ENCODE measurements around the gene PPP1R14D. TPM values are rescaled to one million over a fixed set of nuclear protein-coding genes. Genes with fewer than 3 reads are reported as not detected.

PPP1R14D gene
- total RNA-seq, 2 donors from 2014 or later: not detected

GRCh38 chr15:40836020-40836419 lies 7.5 kb upstream of the PPP1R14D start:
- Histone ChIP-seq H3K4me1 (no peaks in the 10 kb centered on the region), H3K27me3 (no peaks in the 10 kb centered on the region), H3K9me3 (no peaks in the 10 kb centered on the region), H3K4me3 (no peak overlapping the region), H3K27ac (no peak overlapping the region), H3K36me3 (replicated peaks in 1 of 2; ENCODE audit: insufficient read depth in 1 of 2, low read depth in 2 of 2) (no peaks in the 10 kb centered on the region)
- 92 to 100% methylated on average over 1 of the region's 1 CpG for WGBS, 2 donors
- DNase-seq (no peak), ATAC-seq (no peak)
- intact Hi-C loops (cut with DNase I): no loop called here
- TF ChIP-seq POLR2A (IDR thresholded peaks at IDR 0.05) (no peak), CTCF (IDR thresholded peaks at IDR 0.05) (no peak)

- intact Hi-C loops (cut with DNase I): no loop called here
- H3K36me3 ChIP-seq (replicated peaks in 1 of 2; ENCODE audit: insufficient read depth in 1 of 2, low read depth in 2 of 2): no peaks in the 10 kb centered on the region
- H3K4me1 ChIP-seq: no peaks in the 10 kb centered on the region
- H3K27me3 ChIP-seq: no peaks in the 10 kb centered on the region
- no peak for DNase-seq
- no peak overlapping the region for H3K4me3 ChIP-seq
- no peaks in the 10 kb centered on the region for H3K9me3 ChIP-seq
- H3K27ac ChIP-seq: no peak overlapping the region
- no peak for ATAC-seq
- TF ChIP-seq POLR2A (IDR thresholded peaks at IDR 0.05): no peak
- no peak for TF ChIP-seq CTCF (IDR thresholded peaks at IDR 0.05)
These were observed 4.4 kb upstream of the PPP1R14D start for GRCh38 chr15:40832903-40833302.

GRCh38 chr15:40831861-40832260 lies 3.4 kb upstream of the PPP1R14D start:
- Histone ChIP-seq H3K27me3 (no peaks in the 10 kb centered on the region), H3K4me1 (no peaks in the 10 kb centered on the region), H3K4me3 (no peak overlapping the region), H3K27ac (no peak overlapping the region), H3K9me3 (no peaks in the 10 kb centered on the region), H3K36me3 (replicated peaks in 1 of 2; ENCODE audit: insufficient read depth in 1 of 2, low read depth in 2 of 2) (no peaks in the 10 kb centered on the region)
- no peak for DNase-seq
- ATAC-seq: no peak
- intact Hi-C loops (cut with DNase I): no loop called here
- WGBS, 2 donors: 82 to 94% methylated on average over 1 of the region's 1 CpG
- TF ChIP-seq CTCF (IDR thresholded peaks at IDR 0.05) (no peak), POLR2A (IDR thresholded peaks at IDR 0.05) (no peak)

- peaks cover 4% of the 10 kb centered on the region for H3K4me1 ChIP-seq
- 82 to 87% methylated on average over 2 of the region's 2 CpGs for WGBS, 2 donors
- no peak overlapping the region for H3K27ac ChIP-seq
- H3K4me3 ChIP-seq: no peak overlapping the region
- H3K27me3 ChIP-seq: no peaks in the 10 kb centered on the region
- ATAC-seq (no peak), DNase-seq (no peak)
- TF ChIP-seq CTCF (IDR thresholded peaks at IDR 0.05) (no peak), POLR2A (IDR thresholded peaks at IDR 0.05) (no peak)
- no peaks in the 10 kb centered on the region for H3K36me3 ChIP-seq (replicated peaks in 1 of 2; ENCODE audit: insufficient read depth in 1 of 2, low read depth in 2 of 2)
- H3K9me3 ChIP-seq: no peaks in the 10 kb centered on the region
- intact Hi-C loops (cut with DNase I): no loop called here
These were observed 2.4 kb upstream of the PPP1R14D start for GRCh38 chr15:40830884-40831283.

- ATAC-seq (no peak), DNase-seq (no peak)
- H3K4me1 ChIP-seq: peaks cover 11% of the 10 kb centered on the region
- H3K36me3 ChIP-seq (replicated peaks in 1 of 2; ENCODE audit: insufficient read depth in 1 of 2, low read depth in 2 of 2): no peaks in the 10 kb centered on the region
- no peaks in the 10 kb centered on the region for H3K27me3 ChIP-seq
- TF ChIP-seq POLR2A (IDR thresholded peaks at IDR 0.05) (no peak), CTCF (IDR thresholded peaks at IDR 0.05) (no peak)
- no peaks in the 10 kb centered on the region for H3K9me3 ChIP-seq
- no peak overlapping the region for H3K4me3 ChIP-seq
- WGBS, 2 donors: 75 to 77% methylated on average over 5 to 7 of the region's 7 CpGs
- intact Hi-C loops (cut with DNase I): no loop called here
- H3K27ac ChIP-seq: no peak overlapping the region
These were observed 607 bp upstream of the PPP1R14D start for GRCh38 chr15:40829115-40829514.
